Transverse colon (tissue), 3 donors: Measurements from ENCODE around the gene NOTCH1.

Experiments used
- EP300 ChIP-seq: sonication (generic); formaldehyde crosslinking; IDR thresholded peaks from one replicate; pipeline ENCODE4 v1.6.1; 2017; ENCODE audit warnings: antibody characterized with exemption, low read depth
- TF ChIP-seq, protein P1 (sequence below), 5 experiments: fragments of 200-600 bp in 3 of 5; fragments of 450-650 bp in 2 of 5; sonication (generic) in 3 of 5; IDR thresholded peaks; 1 replicate in 2 of 5; 2 replicates in 3 of 5; pipeline ENCODE4 v1.5.1; 2016 to 2017; ENCODE audit warnings: antibody characterized with exemption in 5 of 5, inconsistent platforms in 3 of 5, mild to moderate bottlenecking in 2 of 5, moderate library complexity in 1 of 5

- TF ChIP-seq, protein P1, sequence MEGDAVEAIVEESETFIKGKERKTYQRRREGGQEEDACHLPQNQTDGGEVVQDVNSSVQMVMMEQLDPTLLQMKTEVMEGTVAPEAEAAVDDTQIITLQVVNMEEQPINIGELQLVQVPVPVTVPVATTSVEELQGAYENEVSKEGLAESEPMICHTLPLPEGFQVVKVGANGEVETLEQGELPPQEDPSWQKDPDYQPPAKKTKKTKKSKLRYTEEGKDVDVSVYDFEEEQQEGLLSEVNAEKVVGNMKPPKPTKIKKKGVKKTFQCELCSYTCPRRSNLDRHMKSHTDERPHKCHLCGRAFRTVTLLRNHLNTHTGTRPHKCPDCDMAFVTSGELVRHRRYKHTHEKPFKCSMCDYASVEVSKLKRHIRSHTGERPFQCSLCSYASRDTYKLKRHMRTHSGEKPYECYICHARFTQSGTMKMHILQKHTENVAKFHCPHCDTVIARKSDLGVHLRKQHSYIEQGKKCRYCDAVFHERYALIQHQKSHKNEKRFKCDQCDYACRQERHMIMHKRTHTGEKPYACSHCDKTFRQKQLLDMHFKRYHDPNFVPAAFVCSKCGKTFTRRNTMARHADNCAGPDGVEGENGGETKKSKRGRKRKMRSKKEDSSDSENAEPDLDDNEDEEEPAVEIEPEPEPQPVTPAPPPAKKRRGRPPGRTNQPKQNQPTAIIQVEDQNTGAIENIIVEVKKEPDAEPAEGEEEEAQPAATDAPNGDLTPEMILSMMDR (IDR thresholded peaks at IDR 0.05) = no peak
- TF ChIP-seq EP300 = no peak
Observed at GRCh38 chr9:136563646-136564325, 17.9 kb upstream of the NOTCH1 start.
